Hepatocyte (in vitro differentiated cells): Measurements from ENCODE around the gene PRKCZ.

Source experiments
- CTCF ChIP-seq: fragments of 200-600 bp; sonication (generic); IDR thresholded peaks from 2 replicates; pipeline ENCODE4 v1.5.1; 2016; ENCODE audit warnings: antibody characterized with exemption, mild to moderate bottlenecking; ENCODE audit not compliant: poor library complexity
- EZH2phosphoT487 ChIP-seq: fragments of 200-600 bp; sonication (generic); IDR thresholded peaks from one replicate; pipeline ENCODE4 v1.6.1; 2018; ENCODE audit warnings: antibody characterized with exemption, mild to moderate bottlenecking, low read depth, moderate library complexity; ENCODE audit not compliant: unreplicated experiment, severe bottlenecking

- TF ChIP-seq CTCF = no peak
- no peak for TF ChIP-seq EZH2phosphoT487
These were observed 48.3 kb upstream of the PRKCZ start for GRCh38 chr1:2001773-2002411.
